ENCODE measurements around the gene PPIF.

Gene PPIF

GRCh38 chr10:79355420-79356017 is 8.2 kb downstream of the PPIF start:
- Histone ChIP-seq H3K9ac (ENCODE audit: low read depth in 1 of 2, low read length in 2 of 2) (no peak overlapping the region), H3K27ac (ENCODE audit: low read depth, low read length) (no peak overlapping the region), H3K4me1 (ENCODE audit: control insufficient read depth in 1 of 2, insufficient read depth in 2 of 2, low read length in 2 of 2) (peaks cover 0 to 12% of the 10 kb centered on the region in 2 donors), H3K4me3 (ENCODE audit: low read depth in 1 of 2, low read length in 2 of 2) (no peak overlapping the region), H3K9me3 (ENCODE audit: control insufficient read depth in 1 of 2, low read length in 2 of 2) (no peaks in the 10 kb centered on the region), H3K36me3 (ENCODE audit: control insufficient read depth in 1 of 2, insufficient read depth in 2 of 2, low read length in 2 of 2) (peaks cover 32 to 53% of the 10 kb centered on the region in 2 donors), H3K27me3 (ENCODE audit: control insufficient read depth in 1 of 2, insufficient read depth in 2 of 2, low read length in 2 of 2) (no peaks in the 10 kb centered on the region)

GRCh38 chr10:79356104-79356503 is 8.8 kb downstream of the PPIF start:
- Histone ChIP-seq H3K27ac (ENCODE audit: low read depth, low read length) (no peak overlapping the region), H3K4me3 (ENCODE audit: low read depth in 1 of 2, low read length in 2 of 2) (no peak overlapping the region), H3K36me3 (ENCODE audit: control insufficient read depth in 1 of 2, insufficient read depth in 2 of 2, low read length in 2 of 2) (peaks cover 27 to 49% of the 10 kb centered on the region in 2 donors), H3K9ac (ENCODE audit: low read depth in 1 of 2, low read length in 2 of 2) (no peak overlapping the region), H3K4me1 (ENCODE audit: control insufficient read depth in 1 of 2, insufficient read depth in 2 of 2, low read length in 2 of 2) (peaks cover 0 to 12% of the 10 kb centered on the region in 2 donors), H3K27me3 (ENCODE audit: control insufficient read depth in 1 of 2, insufficient read depth in 2 of 2, low read length in 2 of 2) (no peaks in the 10 kb centered on the region), H3K9me3 (ENCODE audit: control insufficient read depth in 1 of 2, low read length in 2 of 2) (no peaks in the 10 kb centered on the region)

GRCh38 chr10:79357180-79357579 is 9.9 kb downstream of the PPIF start:
- H3K9ac ChIP-seq (ENCODE audit: low read depth in 1 of 2, low read length in 2 of 2), result no peak overlapping the region
- H3K4me3 ChIP-seq (ENCODE audit: low read depth in 1 of 2, low read length in 2 of 2), result no peak overlapping the region
- H3K27ac ChIP-seq (ENCODE audit: low read depth, low read length), result no peak overlapping the region
- H3K27me3 ChIP-seq (ENCODE audit: control insufficient read depth in 1 of 2, insufficient read depth in 2 of 2, low read length in 2 of 2), result no peaks in the 10 kb centered on the region
- H3K9me3 ChIP-seq (ENCODE audit: control insufficient read depth in 1 of 2, low read length in 2 of 2), result no peaks in the 10 kb centered on the region
- H3K36me3 ChIP-seq (ENCODE audit: control insufficient read depth in 1 of 2, insufficient read depth in 2 of 2, low read length in 2 of 2), result peaks cover 22 to 38% of the 10 kb centered on the region in 2 donors
- peaks cover 0 to 12% of the 10 kb centered on the region in 2 donors for H3K4me1 ChIP-seq (ENCODE audit: control insufficient read depth in 1 of 2, insufficient read depth in 2 of 2, low read length in 2 of 2)

DNA sequence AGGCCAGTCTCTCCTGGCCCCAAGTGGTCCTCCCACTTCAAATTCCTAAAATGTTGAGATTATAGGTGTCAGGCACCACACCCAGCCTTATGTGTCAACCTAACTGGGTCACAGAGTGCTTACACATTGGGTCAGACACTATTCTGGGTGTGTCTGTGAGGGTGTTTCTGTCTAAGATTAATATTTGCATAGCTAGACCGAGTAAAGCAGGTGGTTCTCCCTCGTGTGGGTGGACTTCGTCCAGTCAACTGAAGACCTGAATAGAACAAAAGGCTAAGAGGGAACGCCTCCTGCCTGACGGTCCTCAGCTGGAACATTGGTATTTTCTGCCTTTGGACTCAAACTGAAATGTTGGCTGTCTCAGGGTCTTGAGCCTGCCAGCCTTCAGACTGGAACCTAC is 11.5 kb downstream of the PPIF start:
- no peaks in the 10 kb centered on the region for H3K9me3 ChIP-seq (ENCODE audit: control insufficient read depth in 1 of 2, low read length in 2 of 2)
- H3K27ac ChIP-seq (ENCODE audit: low read depth, low read length), result no peak overlapping the region
- no peak overlapping the region for H3K9ac ChIP-seq (ENCODE audit: low read depth in 1 of 2, low read length in 2 of 2)
- H3K36me3 ChIP-seq (ENCODE audit: control insufficient read depth in 1 of 2, insufficient read depth in 2 of 2, low read length in 2 of 2), result peaks cover 9 to 22% of the 10 kb centered on the region in 2 donors
- H3K27me3 ChIP-seq (ENCODE audit: control insufficient read depth in 1 of 2, insufficient read depth in 2 of 2, low read length in 2 of 2), result no peaks in the 10 kb centered on the region
- H3K4me3 ChIP-seq (ENCODE audit: low read depth in 1 of 2, low read length in 2 of 2), result peak overlapping the region in 1 of 2 donors; percentile 9
- peaks cover 0 to 12% of the 10 kb centered on the region in 2 donors for H3K4me1 ChIP-seq (ENCODE audit: control insufficient read depth in 1 of 2, insufficient read depth in 2 of 2, low read length in 2 of 2)

- no peak overlapping the region for H3K27ac ChIP-seq (ENCODE audit: low read depth, low read length)
- H3K4me1 ChIP-seq (ENCODE audit: control insufficient read depth in 1 of 2, insufficient read depth in 2 of 2, low read length in 2 of 2), result peaks cover 0 to 12% of the 10 kb centered on the region in 2 donors
- no peak overlapping the region for H3K9ac ChIP-seq (ENCODE audit: low read depth in 1 of 2, low read length in 2 of 2)
- no peak overlapping the region for H3K4me3 ChIP-seq (ENCODE audit: low read depth in 1 of 2, low read length in 2 of 2)
- H3K9me3 ChIP-seq (ENCODE audit: control insufficient read depth in 1 of 2, low read length in 2 of 2), result no peaks in the 10 kb centered on the region
- H3K27me3 ChIP-seq (ENCODE audit: control insufficient read depth in 1 of 2, insufficient read depth in 2 of 2, low read length in 2 of 2), result no peaks in the 10 kb centered on the region
- H3K36me3 ChIP-seq (ENCODE audit: control insufficient read depth in 1 of 2, insufficient read depth in 2 of 2, low read length in 2 of 2), result peaks cover 0 to 11% of the 10 kb centered on the region in 2 donors
Measured at GRCh38 chr10:79359816-79360498, 12.7 kb downstream of the PPIF start.

DNA sequence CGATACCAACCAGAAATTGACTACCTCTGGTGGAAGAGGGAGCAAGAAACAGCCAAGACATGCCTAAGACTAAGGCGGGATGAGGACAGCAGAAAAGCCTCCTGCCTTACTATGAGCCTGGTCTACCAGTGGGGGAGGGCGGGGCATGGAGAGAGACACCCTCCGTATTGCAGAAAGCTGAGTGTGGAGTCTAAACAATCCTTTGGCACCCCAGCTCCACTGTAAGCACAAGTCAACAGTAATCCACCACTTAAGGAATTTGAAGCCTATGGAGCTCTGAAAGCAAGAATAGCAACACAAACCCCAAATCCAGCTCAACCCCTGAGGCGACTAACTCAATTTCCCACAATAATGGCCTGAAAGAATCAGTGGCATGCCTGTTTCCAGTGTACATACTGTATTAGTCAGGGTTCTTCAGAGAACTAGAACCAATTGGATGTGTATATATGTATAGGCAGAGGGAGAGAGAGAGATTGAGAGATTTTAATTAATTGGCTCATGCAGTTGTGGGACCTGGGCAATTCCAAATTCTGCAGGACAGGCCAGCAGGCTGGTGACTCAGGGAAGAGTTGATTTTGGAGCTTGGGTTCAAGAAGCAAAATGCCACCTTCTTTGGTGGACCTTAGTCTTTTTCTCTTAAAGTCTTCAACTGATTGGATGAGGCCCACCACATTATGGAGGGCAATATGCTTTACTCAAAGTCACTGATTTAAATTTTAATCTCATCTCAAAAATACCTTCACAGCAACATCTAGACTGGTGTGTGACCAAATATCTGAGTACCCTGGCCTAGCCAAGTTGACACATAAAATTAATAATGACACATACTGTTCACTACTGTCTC is 13.5 kb downstream of the PPIF start:
- Histone ChIP-seq H3K9me3 (ENCODE audit: control insufficient read depth in 1 of 2, low read length in 2 of 2) (no peaks in the 10 kb centered on the region), H3K27ac (ENCODE audit: low read depth, low read length) (no peak overlapping the region), H3K4me3 (ENCODE audit: low read depth in 1 of 2, low read length in 2 of 2) (no peak overlapping the region), H3K36me3 (ENCODE audit: control insufficient read depth in 1 of 2, insufficient read depth in 2 of 2, low read length in 2 of 2) (peaks cover 0 to 3% of the 10 kb centered on the region in 2 donors), H3K9ac (ENCODE audit: low read depth in 1 of 2, low read length in 2 of 2) (no peak overlapping the region), H3K27me3 (ENCODE audit: control insufficient read depth in 1 of 2, insufficient read depth in 2 of 2, low read length in 2 of 2) (no peaks in the 10 kb centered on the region), H3K4me1 (ENCODE audit: control insufficient read depth in 1 of 2, insufficient read depth in 2 of 2, low read length in 2 of 2) (peaks cover 0 to 12% of the 10 kb centered on the region in 2 donors)

DNA sequence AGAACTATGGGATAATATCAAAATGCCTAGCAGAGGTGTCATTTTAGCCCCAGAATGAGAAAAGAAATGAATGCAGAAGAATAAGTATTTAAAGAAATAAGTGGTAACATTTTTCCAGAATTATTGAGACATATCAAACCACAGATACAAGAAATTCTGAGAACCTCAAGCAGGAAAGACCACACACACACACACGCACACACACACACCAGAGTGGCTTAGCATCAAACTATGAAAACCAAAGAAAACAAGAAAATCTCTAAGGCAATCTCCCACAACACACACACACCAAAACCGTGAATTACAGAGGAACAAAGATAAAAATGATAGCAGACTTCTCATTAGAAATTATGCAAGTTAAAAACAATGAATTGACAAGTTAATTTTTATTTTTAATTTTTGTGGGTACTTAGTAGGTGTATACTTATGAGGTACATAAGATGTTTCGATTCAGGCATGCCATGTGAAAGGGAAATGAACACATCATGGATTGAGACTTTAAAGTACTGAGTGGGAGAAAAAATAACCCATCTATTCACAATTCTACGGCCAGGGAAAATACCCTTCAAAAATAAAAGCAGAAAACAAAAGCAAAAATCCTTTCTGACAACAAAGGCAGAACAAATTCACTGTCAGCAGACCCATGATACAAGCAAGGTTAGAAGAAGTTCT is 14.6 kb downstream of the PPIF start:
- Histone ChIP-seq H3K9ac (ENCODE audit: low read depth in 1 of 2, low read length in 2 of 2) (no peak overlapping the region), H3K9me3 (ENCODE audit: control insufficient read depth in 1 of 2, low read length in 2 of 2) (no peaks in the 10 kb centered on the region), H3K27me3 (ENCODE audit: control insufficient read depth in 1 of 2, insufficient read depth in 2 of 2, low read length in 2 of 2) (no peaks in the 10 kb centered on the region), H3K4me1 (ENCODE audit: control insufficient read depth in 1 of 2, insufficient read depth in 2 of 2, low read length in 2 of 2) (peaks cover 0 to 6% of the 10 kb centered on the region in 2 donors), H3K27ac (ENCODE audit: low read depth, low read length) (no peak overlapping the region), H3K4me3 (ENCODE audit: low read depth in 1 of 2, low read length in 2 of 2) (no peak overlapping the region), H3K36me3 (ENCODE audit: control insufficient read depth in 1 of 2, insufficient read depth in 2 of 2, low read length in 2 of 2) (peaks cover 0 to 2% of the 10 kb centered on the region in 2 donors)

- Histone ChIP-seq H3K27me3 (ENCODE audit: control insufficient read depth in 1 of 2, insufficient read depth in 2 of 2, low read length in 2 of 2) (no peaks in the 10 kb centered on the region), H3K27ac (ENCODE audit: low read depth, low read length) (no peak overlapping the region), H3K4me1 (ENCODE audit: control insufficient read depth in 1 of 2, insufficient read depth in 2 of 2, low read length in 2 of 2) (no peaks in the 10 kb centered on the region), H3K9ac (ENCODE audit: low read depth in 1 of 2, low read length in 2 of 2) (no peak overlapping the region), H3K4me3 (ENCODE audit: low read depth in 1 of 2, low read length in 2 of 2) (no peak overlapping the region), H3K36me3 (ENCODE audit: control insufficient read depth in 1 of 2, insufficient read depth in 2 of 2, low read length in 2 of 2) (no peaks in the 10 kb centered on the region), H3K9me3 (ENCODE audit: control insufficient read depth in 1 of 2, low read length in 2 of 2) (peaks cover 0 to 2% of the 10 kb centered on the region in 2 donors)
Measured at GRCh38 chr10:79367426-79368189, 20.3 kb downstream of the PPIF start.

DNA sequence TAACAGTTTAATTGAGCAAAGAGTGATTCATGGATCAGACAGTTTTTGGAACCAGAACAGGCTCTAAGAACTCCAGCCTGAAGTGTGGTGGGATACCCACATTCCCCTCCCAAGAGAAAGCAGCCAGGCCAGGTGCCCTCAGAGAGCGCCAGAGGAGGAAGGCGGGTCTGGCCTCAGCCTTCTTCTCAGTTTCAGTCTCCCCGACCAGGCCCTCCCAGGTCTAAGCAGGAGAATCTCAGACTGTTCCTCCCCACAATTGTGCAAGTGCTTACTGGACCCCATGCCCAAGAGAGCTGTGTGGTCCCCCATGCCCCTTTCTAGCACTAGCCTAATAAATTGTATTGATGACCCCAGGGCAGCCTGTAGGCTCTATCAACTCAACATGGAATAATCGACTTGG is 25.6 kb downstream of the PPIF start:
- H3K4me1 ChIP-seq (ENCODE audit: control insufficient read depth in 1 of 2, insufficient read depth in 2 of 2, low read length in 2 of 2), result no peaks in the 10 kb centered on the region
- H3K27ac ChIP-seq (ENCODE audit: low read depth, low read length), result no peak overlapping the region
- H3K27me3 ChIP-seq (ENCODE audit: control insufficient read depth in 1 of 2, insufficient read depth in 2 of 2, low read length in 2 of 2), result no peaks in the 10 kb centered on the region
- H3K9me3 ChIP-seq (ENCODE audit: control insufficient read depth in 1 of 2, low read length in 2 of 2), result peaks cover 0 to 2% of the 10 kb centered on the region in 2 donors
- no peak overlapping the region for H3K9ac ChIP-seq (ENCODE audit: low read depth in 1 of 2, low read length in 2 of 2)
- no peak overlapping the region for H3K4me3 ChIP-seq (ENCODE audit: low read depth in 1 of 2, low read length in 2 of 2)
- H3K36me3 ChIP-seq (ENCODE audit: control insufficient read depth in 1 of 2, insufficient read depth in 2 of 2, low read length in 2 of 2), result no peaks in the 10 kb centered on the region

All from duodenal mucosa (tissue), 2 donors.